K562 (cell line): ENCODE measurements around the gene GALNT9. TPM values are rescaled to one million over a fixed set of nuclear protein-coding genes. Genes with fewer than 3 reads are reported as not detected.

ENCODE experiments used
- E2F8 ChIP-seq: fragments of 450-650 bp; IDR thresholded peaks from 2 replicates; pipeline ENCODE4 v1.7.1; 2018; ENCODE audit warnings: mild to moderate bottlenecking, low read depth; ENCODE audit not compliant: partially characterized antibody
- ELK1 ChIP-seq: sonication (generic); formaldehyde crosslinking; IDR thresholded peaks from 2 replicates; pipeline ENCODE4 v1.8.1; 2022; ENCODE audit warnings: missing genetic modification reagents
- FOXP1 ChIP-seq: sonication (generic); formaldehyde crosslinking; IDR thresholded peaks from 2 replicates; pipeline ENCODE4 v1.8.0; 2022; ENCODE audit warnings: mild to moderate bottlenecking, missing genetic modification reagents
- GABPB1 ChIP-seq: sonication (generic); formaldehyde crosslinking; IDR thresholded peaks from 2 replicates; pipeline ENCODE4 v1.8.0; 2022; ENCODE audit warnings: mild to moderate bottlenecking, missing genetic modification reagents
- HDAC8 ChIP-seq: fragments of 450-650 bp; IDR thresholded peaks from 2 replicates; pipeline ENCODE4 v1.6.1; 2016; ENCODE audit warnings: mild to moderate bottlenecking, missing genetic modification characterization, moderate library complexity, missing compliant biosample characterization
- POLR3A ChIP-seq: IDR thresholded peaks from 2 replicates; pipeline ENCODE4 v1.6.1; 2011; ENCODE audit warnings: borderline replicate concordance, mild to moderate bottlenecking, moderate library complexity; ENCODE audit not compliant: insufficient read length, insufficient read depth; ENCODE audit errors: extremely low read depth
- RFX5 ChIP-seq: IDR thresholded peaks from 2 replicates; pipeline ENCODE4 v1.6.1; 2011; ENCODE audit warnings: low read depth, mild to moderate bottlenecking, improper control_type of control experiment, low read length
- TBL1XR1 ChIP-seq, 2 experiments: IDR thresholded peaks; 2 replicates each; pipeline ENCODE4 v1.6.1; 2012; ENCODE audit warnings: improper control_type of control experiment in 2 of 2, low read length in 2 of 2, mild to moderate bottlenecking in 1 of 2
- polyA plus RNA-seq, 8 experiments: library from polyadenylated mRNA; depleted of rRNA in 4 of 8; stranded (reverse) in 5 of 8; unstranded in 3 of 8; fragments of >200 nt; fragmentation: Nextera tagmentation in 2 of 8; fragmentation: Illumina TruSeq in 1 of 8; extraction: Ambion mirVana in 2 of 8; extraction: Trizol in 1 of 8; gene quantifications; 2 replicates each; pipeline versions ENCODE4 v1.2.1 to v1.2.3, GENCODE V29; 2011 to 2014; ENCODE audit warnings: inconsistent platforms in 1 of 8, missing spikeins in 1 of 8
- total RNA-seq, 7 experiments: library from RNA; depleted of rRNA in 6 of 7; stranded (reverse); fragments of >200 nt in 6 of 7; fragmentation: Illumina TruSeq in 2 of 7; extraction: Trizol in 2 of 7; gene quantifications; 2 replicates each; pipeline versions ENCODE4 v1.2.1 to v1.2.3, GENCODE V29; 2011 to 2021; ENCODE audit warnings: low replicate concordance in 1 of 7

GALNT9 gene
- total and polyA plus RNA-seq, 9 of the 15 experiments (the other 6 are each of a cell fraction or from before 2014, with no cell fraction given): not detected

- TF ChIP-seq ELK1 (CRISPR knock-in tag) (no peak), FOXP1 (CRISPR knock-in tag) (no peak), GABPB1 (CRISPR knock-in tag) (no peak), RFX5 (no peak), POLR3A (no peak), TBL1XR1 (IDR thresholded peaks at IDR 0.05; ENCODE audit: low read length in 2 of 2) (no peak), HDAC8 (tag) (no peak), E2F8 (no peak)
Observed at GRCh38 chr12:132225214-132225613, 104.2 kb downstream of the GALNT9 start (continued).
